Measurements from ENCODE around the gene B4GALT2. TPM values are rescaled to one million over a fixed set of nuclear protein-coding genes. Genes with fewer than 3 reads are reported as not detected.
A peak's percentile ranks its signal among the peaks of the same experiment; 100 is the strongest.

B4GALT2 gene
- total RNA-seq, 1 donor from 2014 or later: 56.6 TPM

DNA sequence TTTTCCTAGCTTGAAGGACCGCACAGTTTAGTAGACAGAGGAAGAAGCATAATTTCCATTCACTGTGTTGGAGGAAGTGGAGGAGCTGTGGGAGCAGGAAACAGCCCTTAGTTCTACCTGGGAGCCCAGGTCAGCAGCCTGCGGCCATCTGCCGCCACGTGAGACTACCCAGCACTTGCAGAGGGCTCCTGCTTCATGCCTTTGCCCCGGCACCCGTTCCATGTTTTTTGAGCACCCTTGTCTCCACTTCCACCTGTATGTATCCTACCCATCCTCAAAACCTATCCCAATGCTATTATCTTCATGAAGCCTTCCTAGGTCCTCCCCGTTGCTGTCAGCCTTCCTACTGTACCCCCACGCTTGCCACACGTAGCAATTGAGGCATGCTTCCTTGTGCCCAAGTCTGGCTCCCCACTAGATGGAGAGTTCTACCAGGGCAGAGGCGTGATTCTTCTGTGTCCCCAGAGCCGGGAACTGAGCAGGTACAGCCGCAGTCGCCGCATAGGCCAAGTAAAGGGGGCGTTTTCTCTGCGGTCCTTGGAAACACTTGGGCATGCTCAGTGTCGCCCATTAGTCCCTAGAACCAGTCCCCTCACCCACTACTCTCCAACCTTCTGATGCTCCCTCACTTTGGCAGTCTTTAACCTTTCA, 50.4 kb downstream of the B4GALT2 start:
- Histone ChIP-seq H3K4me1 (ENCODE audit: insufficient read depth, low read length) (peaks cover 15% of the 10 kb centered on the region), H4K20me1 (ENCODE audit: insufficient read depth, low read length) (no peaks in the 10 kb centered on the region), H3K4me2 (ENCODE audit: low read length) (peak overlapping the region; percentile 95), H3K9ac (ENCODE audit: low read length) (peak overlapping the region; percentile 73), H3K4me3 (ENCODE audit: insufficient read depth, low read depth, low read length) (peak overlapping the region; percentile 77), H3K27ac (ENCODE audit: low read depth, low read length) (no peak overlapping the region), H3K79me2 (ENCODE audit: insufficient read depth, low read length) (no peaks in the 10 kb centered on the region), H3K36me3 (ENCODE audit: insufficient read depth, low read length) (no peaks in the 10 kb centered on the region), H2AFZ (ENCODE audit: low read depth, low read length) (peak overlapping the region; percentile 82), H3K9me3 (ENCODE audit: insufficient read depth, low read depth, low read length) (no peaks in the 10 kb centered on the region), H3K27me3 (ENCODE audit: insufficient read depth, low read length) (no peaks in the 10 kb centered on the region)
- TF ChIP-seq, protein P1, sequence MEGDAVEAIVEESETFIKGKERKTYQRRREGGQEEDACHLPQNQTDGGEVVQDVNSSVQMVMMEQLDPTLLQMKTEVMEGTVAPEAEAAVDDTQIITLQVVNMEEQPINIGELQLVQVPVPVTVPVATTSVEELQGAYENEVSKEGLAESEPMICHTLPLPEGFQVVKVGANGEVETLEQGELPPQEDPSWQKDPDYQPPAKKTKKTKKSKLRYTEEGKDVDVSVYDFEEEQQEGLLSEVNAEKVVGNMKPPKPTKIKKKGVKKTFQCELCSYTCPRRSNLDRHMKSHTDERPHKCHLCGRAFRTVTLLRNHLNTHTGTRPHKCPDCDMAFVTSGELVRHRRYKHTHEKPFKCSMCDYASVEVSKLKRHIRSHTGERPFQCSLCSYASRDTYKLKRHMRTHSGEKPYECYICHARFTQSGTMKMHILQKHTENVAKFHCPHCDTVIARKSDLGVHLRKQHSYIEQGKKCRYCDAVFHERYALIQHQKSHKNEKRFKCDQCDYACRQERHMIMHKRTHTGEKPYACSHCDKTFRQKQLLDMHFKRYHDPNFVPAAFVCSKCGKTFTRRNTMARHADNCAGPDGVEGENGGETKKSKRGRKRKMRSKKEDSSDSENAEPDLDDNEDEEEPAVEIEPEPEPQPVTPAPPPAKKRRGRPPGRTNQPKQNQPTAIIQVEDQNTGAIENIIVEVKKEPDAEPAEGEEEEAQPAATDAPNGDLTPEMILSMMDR (IDR thresholded peaks at IDR 0.05; ENCODE audit: insufficient read depth, low read depth, low read length): no peak
- TF ChIP-seq EZH2 (IDR thresholded peaks at IDR 0.05; ENCODE audit: insufficient read depth, low read length): no peak
- no peak for DNase-seq (ENCODE audit: low read depth)
- peak overlapping the region; percentile 96 for H3K27ac Mint-ChIP-seq (ENCODE audit: unreplicated experiment)
- peaks cover 16% of the 10 kb centered on the region for H3K4me1 Mint-ChIP-seq (ENCODE audit: low read depth, unreplicated experiment)
- peak overlapping the region; percentile 96 for H3K4me3 Mint-ChIP-seq (ENCODE audit: unreplicated experiment)
- no peak for FAIRE-seq
- H3K9me3 Mint-ChIP-seq (ENCODE audit: unreplicated experiment): no peaks in the 10 kb centered on the region
- H3K27me3 Mint-ChIP-seq (ENCODE audit: low read depth, unreplicated experiment): peaks cover 5% of the 10 kb centered on the region
- peaks cover 12% of the 10 kb centered on the region for H3K36me3 Mint-ChIP-seq (ENCODE audit: low read depth, unreplicated experiment)

DNA sequence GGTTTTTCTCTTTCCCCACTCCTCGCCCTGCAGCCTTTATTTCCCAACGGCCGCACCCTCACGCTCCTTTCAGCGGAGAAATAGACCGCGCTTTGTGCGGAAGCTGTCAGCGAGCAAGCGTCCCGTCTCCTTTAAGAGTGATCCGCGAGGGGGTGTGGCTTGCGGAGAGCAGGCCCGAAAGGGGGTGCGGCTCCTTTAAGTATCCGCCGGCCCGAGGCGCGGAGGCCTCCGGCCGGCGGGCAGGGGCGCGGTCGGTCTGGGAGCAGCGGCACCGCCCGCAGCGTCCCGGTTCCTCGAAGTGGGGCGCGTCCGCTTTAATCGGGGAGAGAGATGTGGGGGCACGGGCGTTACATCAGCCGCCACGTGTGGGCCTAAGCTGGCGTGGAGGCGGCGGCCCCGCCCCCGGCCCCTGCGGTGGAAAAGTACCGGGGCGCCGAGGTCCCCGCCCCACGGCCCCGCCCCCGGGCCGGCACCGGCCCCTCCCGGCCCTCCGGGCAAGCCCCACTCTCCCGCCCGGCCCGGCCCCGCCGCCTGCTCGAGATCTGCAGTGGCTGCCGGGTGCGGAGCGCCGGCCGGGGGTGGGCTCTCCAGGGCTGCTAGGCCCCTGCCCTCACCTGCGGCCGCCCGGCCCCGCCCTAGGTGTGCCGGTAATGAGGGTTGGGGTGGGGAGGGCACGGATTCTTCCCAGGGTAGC, 51.0 kb downstream of the B4GALT2 start:
- Histone ChIP-seq H3K27ac (ENCODE audit: low read depth, low read length) (peak overlapping the region; percentile 55), H3K9me3 (ENCODE audit: insufficient read depth, low read depth, low read length) (no peaks in the 10 kb centered on the region)
- TF ChIP-seq, protein P1 (IDR thresholded peaks at IDR 0.05; ENCODE audit: insufficient read depth, low read depth, low read length): no peak
- TF ChIP-seq EZH2 (IDR thresholded peaks at IDR 0.05; ENCODE audit: insufficient read depth, low read length): no peak

More for the DNA sequence above, 51.0 kb downstream of the B4GALT2 start:
- H3K27ac Mint-ChIP-seq (ENCODE audit: unreplicated experiment): peak overlapping the region; percentile 96
- no peaks in the 10 kb centered on the region for H3K79me2 ChIP-seq (ENCODE audit: insufficient read depth, low read length)
- peak overlapping the region; percentile 82 for H2AFZ ChIP-seq (ENCODE audit: low read depth, low read length)
- FAIRE-seq (no peak), DNase-seq (ENCODE audit: low read depth) (peak; percentile 79)
- peak overlapping the region; percentile 95 for H3K4me2 ChIP-seq (ENCODE audit: low read length)
- H3K4me1 ChIP-seq (ENCODE audit: insufficient read depth, low read length): peaks cover 15% of the 10 kb centered on the region
- peak overlapping the region; percentile 96 for H3K4me3 Mint-ChIP-seq (ENCODE audit: unreplicated experiment)
- peak overlapping the region; percentile 73 for H3K9ac ChIP-seq (ENCODE audit: low read length)
- no peaks in the 10 kb centered on the region for H4K20me1 ChIP-seq (ENCODE audit: insufficient read depth, low read length)
- peaks cover 5% of the 10 kb centered on the region for H3K36me3 Mint-ChIP-seq (ENCODE audit: low read depth, unreplicated experiment)
- H3K27me3 Mint-ChIP-seq (ENCODE audit: low read depth, unreplicated experiment): peaks cover 3% of the 10 kb centered on the region
- H3K27me3 ChIP-seq (ENCODE audit: insufficient read depth, low read length): no peaks in the 10 kb centered on the region
- no peaks in the 10 kb centered on the region for H3K36me3 ChIP-seq (ENCODE audit: insufficient read depth, low read length)
- peak overlapping the region; percentile 77 for H3K4me3 ChIP-seq (ENCODE audit: insufficient read depth, low read depth, low read length)
- H3K4me1 Mint-ChIP-seq (ENCODE audit: low read depth, unreplicated experiment): peaks cover 16% of the 10 kb centered on the region
- H3K9me3 Mint-ChIP-seq (ENCODE audit: unreplicated experiment): no peaks in the 10 kb centered on the region
